Mesendoderm (in vitro differentiated cells): ENCODE measurements around the gene TMPRSS11A.
A peak's percentile ranks its signal among the peaks of the same experiment; 100 is the strongest.

Experiments used
- DNase-seq: peaks from one replicate; pipeline ENCODE4 v3.0.0; 2013
- H2AK5ac ChIP-seq: 2 replicates; pipeline ENCODE4 v1.6.1; 2013; ENCODE audit warnings: low read length, inconsistent platforms
- H2BK120ac ChIP-seq: 2 replicates; pipeline ENCODE4 v1.6.1; 2013; ENCODE audit warnings: low read depth, mild to moderate bottlenecking, low read length, moderate library complexity, mixed read lengths
- H2BK15ac ChIP-seq: replicated peaks from 2 replicates; pipeline ENCODE4 v1.6.1; 2013; ENCODE audit warnings: low read depth, mild to moderate bottlenecking, moderate library complexity
- H2BK5ac ChIP-seq: 2 replicates; pipeline ENCODE4 v1.6.1; 2013; ENCODE audit warnings: low read length, inconsistent platforms
- H3K18ac ChIP-seq: 2 replicates; pipeline ENCODE4 v1.6.1; 2013; ENCODE audit warnings: mild to moderate bottlenecking, low read length, mixed read lengths
- H3K23ac ChIP-seq: one replicate; pipeline ENCODE4 v1.6.1; 2013; ENCODE audit warnings: low read length
- H3K27ac ChIP-seq: 2 replicates; pipeline ENCODE4 v1.5.1; 2013; ENCODE audit warnings: low read depth, mild to moderate bottlenecking, inconsistent platforms, low read length, moderate library complexity
- H3K27me3 ChIP-seq: 2 replicates; pipeline ENCODE4 v1.6.1; 2013; ENCODE audit warnings: low read length, control low read depth, mild to moderate bottlenecking, inconsistent platforms; ENCODE audit not compliant: insufficient read depth, poor library complexity
- H3K36me3 ChIP-seq: 2 replicates; pipeline ENCODE4 v1.6.1; 2013; ENCODE audit warnings: low read length, inconsistent platforms; ENCODE audit not compliant: control insufficient read depth, insufficient read depth
- H3K4ac ChIP-seq: one replicate; pipeline ENCODE4 v1.6.1; 2013; ENCODE audit warnings: low read depth, mild to moderate bottlenecking, low read length, moderate library complexity
- H3K4me1 ChIP-seq: 2 replicates; pipeline ENCODE4 v1.6.1; 2013; ENCODE audit warnings: low read depth, low read length, inconsistent platforms; ENCODE audit not compliant: control insufficient read depth
- H3K4me2 ChIP-seq: 2 replicates; pipeline ENCODE4 v1.6.1; 2013; ENCODE audit warnings: low read length
- H3K4me3 ChIP-seq: 2 replicates; pipeline ENCODE4 v1.5.1; 2013; ENCODE audit warnings: mild to moderate bottlenecking, low read length
- H3K56ac ChIP-seq: one replicate; pipeline ENCODE4 v1.6.1; 2013; ENCODE audit warnings: low read length
- H3K79me1 ChIP-seq: 2 replicates; pipeline ENCODE4 v1.6.1; 2013; ENCODE audit warnings: low read length, inconsistent platforms
- H3K79me2 ChIP-seq: 2 replicates; pipeline ENCODE4 v1.6.1; 2013; ENCODE audit warnings: mild to moderate bottlenecking, low read length; ENCODE audit not compliant: control insufficient read depth, insufficient read depth
- H3K9ac ChIP-seq: 2 replicates; pipeline ENCODE4 v1.6.1; 2013; ENCODE audit warnings: low read length, inconsistent platforms
- H4K5ac ChIP-seq: one replicate; pipeline ENCODE4 v1.6.1; 2013; ENCODE audit warnings: low read length
- H4K8ac ChIP-seq: one replicate; pipeline ENCODE4 v1.6.1; 2013; ENCODE audit warnings: low read depth, mild to moderate bottlenecking, control low read depth, low read length, moderate library complexity
- WGBS: extraction: QIAGEN DNeasy Blood & Tissue Kit; methylation state at CpG from one replicate; pipeline ENCODE4 v1.1.7; 2013; ENCODE audit warnings: low lambda C conversion rate, missing lambda C conversion rate; ENCODE audit not compliant: insufficient coverage; ENCODE audit errors: extremely low coverage; 5-methylcytosine and 5-hydroxymethylcytosine counted together

TMPRSS11A gene

DNA sequence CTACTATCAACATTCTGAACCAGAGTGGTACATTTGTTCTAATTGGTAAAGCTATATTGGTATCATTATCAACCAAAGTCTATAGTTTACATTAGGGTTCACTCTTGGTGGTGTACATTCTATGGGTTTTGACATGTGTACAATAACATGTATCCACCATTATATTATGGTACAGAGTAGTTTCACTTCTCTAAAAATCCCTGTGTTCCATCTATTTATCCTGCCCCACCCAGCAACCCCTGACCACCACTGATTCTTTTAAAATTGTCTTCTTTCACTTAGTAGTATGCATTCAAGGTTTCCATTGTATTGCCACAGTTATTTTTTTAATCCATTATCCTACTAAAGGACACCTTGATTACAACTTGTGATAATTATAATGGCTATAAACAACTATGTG lies 64.2 kb downstream of the TMPRSS11A start:
- Histone ChIP-seq H3K4me3 (no peak overlapping the region), H3K79me2 (no peaks in the 10 kb centered on the region), H3K23ac (no peak overlapping the region), H3K27me3 (no peaks in the 10 kb centered on the region), H3K9ac (no peak overlapping the region), H3K56ac (no peak overlapping the region), H3K18ac (no peak overlapping the region), H4K8ac (no peak overlapping the region), H2BK5ac (no peak overlapping the region), H3K36me3 (no peaks in the 10 kb centered on the region), H3K4me2 (no peak overlapping the region), H2AK5ac (no peak overlapping the region), H3K79me1 (no peaks in the 10 kb centered on the region), H2BK120ac (no peak overlapping the region), H3K4me1 (no peaks in the 10 kb centered on the region), H2BK15ac (no peak overlapping the region), H4K5ac (no peak overlapping the region), H3K4ac (no peak overlapping the region), H3K27ac (no peak overlapping the region)
- DNase-seq, result no peak

DNA sequence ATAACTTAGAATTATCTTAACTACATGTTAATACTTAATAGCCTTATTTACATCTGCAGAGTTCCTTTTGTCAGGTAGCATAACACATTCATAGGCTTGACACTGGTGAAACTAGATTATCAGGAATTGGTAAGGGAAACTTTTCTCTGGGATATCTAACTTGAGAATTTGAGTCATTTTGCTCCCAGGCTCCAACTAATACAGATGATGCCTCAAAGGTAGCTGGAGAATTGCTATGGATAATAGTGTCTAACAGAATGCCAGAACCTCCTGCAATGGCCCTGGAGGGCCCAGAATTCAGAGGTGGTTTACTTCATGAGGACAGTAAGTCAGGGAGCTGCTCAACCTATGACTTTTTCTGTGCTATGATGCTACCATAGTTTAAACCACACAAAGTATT lies 65.6 kb downstream of the TMPRSS11A start:
- H2BK120ac ChIP-seq, result no peak overlapping the region
- H3K27ac ChIP-seq, result no peak overlapping the region
- H3K79me1 ChIP-seq, result no peaks in the 10 kb centered on the region
- H3K36me3 ChIP-seq, result no peaks in the 10 kb centered on the region
- no peaks in the 10 kb centered on the region for H3K27me3 ChIP-seq
- no peak overlapping the region for H3K23ac ChIP-seq
- no peaks in the 10 kb centered on the region for H3K4me1 ChIP-seq
- H3K4ac ChIP-seq, result no peak overlapping the region
- H3K56ac ChIP-seq, result no peak overlapping the region
- no peak overlapping the region for H2AK5ac ChIP-seq
- H3K4me3 ChIP-seq, result no peak overlapping the region
- no peak overlapping the region for H3K4me2 ChIP-seq
- H3K18ac ChIP-seq, result no peak overlapping the region
- no peak overlapping the region for H4K8ac ChIP-seq
- no peak overlapping the region for H2BK5ac ChIP-seq
- no peak overlapping the region for H4K5ac ChIP-seq
- no peaks in the 10 kb centered on the region for H3K79me2 ChIP-seq
- no peak overlapping the region for H3K9ac ChIP-seq
- no peak for DNase-seq
- no peak overlapping the region for H2BK15ac ChIP-seq

DNA sequence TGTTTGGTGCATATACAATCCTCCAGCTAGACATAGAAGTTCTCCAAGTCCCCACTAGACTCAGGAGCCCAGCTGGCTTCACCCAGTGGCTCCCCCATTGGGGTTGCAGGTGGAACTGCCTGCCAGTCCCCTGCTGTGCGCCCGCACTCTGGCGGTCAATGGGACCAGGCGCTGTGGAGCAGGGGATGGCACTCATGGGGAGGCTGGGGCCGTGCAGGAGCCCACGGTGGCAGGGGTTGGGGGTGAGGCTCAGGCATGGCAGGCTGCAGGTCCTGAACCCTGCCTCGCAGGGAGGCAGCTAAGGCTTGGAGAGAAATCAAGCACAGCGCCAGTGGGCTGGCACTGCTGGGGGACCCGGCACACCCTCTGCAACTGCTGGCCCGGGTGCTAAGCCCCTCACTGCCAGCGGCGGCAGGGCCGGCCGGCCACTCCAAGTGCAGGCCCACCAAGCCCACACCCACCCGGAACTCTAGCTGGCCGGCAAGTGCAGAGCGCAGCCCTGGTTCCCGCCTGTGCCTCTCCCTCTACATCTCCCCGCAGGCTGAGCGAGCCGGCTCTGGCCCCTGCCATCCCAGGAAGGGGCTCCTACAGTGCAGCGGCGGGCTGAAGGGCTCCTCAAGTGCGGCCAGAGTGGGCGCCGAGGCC lies 66.8 kb downstream of the TMPRSS11A start:
- Histone ChIP-seq H3K4ac (no peak overlapping the region), H4K5ac (no peak overlapping the region), H2BK5ac (no peak overlapping the region), H3K36me3 (no peaks in the 10 kb centered on the region), H4K8ac (no peak overlapping the region), H2AK5ac (no peak overlapping the region), H3K27ac (no peak overlapping the region), H3K27me3 (no peaks in the 10 kb centered on the region), H3K79me2 (no peaks in the 10 kb centered on the region), H3K79me1 (no peaks in the 10 kb centered on the region), H3K56ac (no peak overlapping the region), H3K9ac (no peak overlapping the region), H2BK15ac (no peak overlapping the region), H2BK120ac (no peak overlapping the region), H3K18ac (no peak overlapping the region), H3K4me3 (no peak overlapping the region), H3K23ac (no peak overlapping the region), H3K4me1 (no peaks in the 10 kb centered on the region), H3K4me2 (no peak overlapping the region)
- DNase-seq, result no peak
- WGBS, result no CpG with 5 or more reads among the region's 26 CpGs

DNA sequence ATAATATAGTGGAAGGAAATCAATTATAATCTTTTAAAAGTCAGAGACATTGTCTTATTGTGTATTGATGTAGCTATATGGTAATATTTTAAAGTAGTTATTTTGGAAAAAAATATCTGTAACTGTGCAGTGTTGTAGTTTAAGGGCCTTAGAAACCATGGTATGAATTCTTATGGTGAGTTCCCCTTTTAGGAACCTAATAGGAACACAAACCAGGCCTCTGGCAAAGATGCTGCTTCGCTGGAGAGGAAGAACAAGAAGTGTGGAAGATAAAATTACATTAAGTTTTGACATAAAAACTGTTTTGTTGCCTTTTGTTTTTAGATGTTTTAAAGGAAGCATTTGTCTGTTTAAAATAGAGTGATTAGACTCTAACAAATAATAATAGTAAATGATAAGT lies 68.6 kb downstream of the TMPRSS11A start:
- Histone ChIP-seq H2BK5ac (no peak overlapping the region), H3K36me3 (no peaks in the 10 kb centered on the region), H3K27me3 (no peaks in the 10 kb centered on the region), H4K8ac (no peak overlapping the region), H3K79me1 (no peaks in the 10 kb centered on the region), H3K18ac (no peak overlapping the region), H3K27ac (no peak overlapping the region), H3K4me2 (no peak overlapping the region), H2BK15ac (no peak overlapping the region), H3K56ac (no peak overlapping the region), H4K5ac (no peak overlapping the region), H3K4me1 (no peaks in the 10 kb centered on the region), H3K4me3 (no peak overlapping the region), H3K79me2 (no peaks in the 10 kb centered on the region), H3K4ac (no peak overlapping the region), H2BK120ac (no peak overlapping the region), H3K23ac (no peak overlapping the region), H3K9ac (no peak overlapping the region), H2AK5ac (no peak overlapping the region)
- no CpG with 5 or more reads among the region's 1 CpG for WGBS
- DNase-seq, result no peak

DNA sequence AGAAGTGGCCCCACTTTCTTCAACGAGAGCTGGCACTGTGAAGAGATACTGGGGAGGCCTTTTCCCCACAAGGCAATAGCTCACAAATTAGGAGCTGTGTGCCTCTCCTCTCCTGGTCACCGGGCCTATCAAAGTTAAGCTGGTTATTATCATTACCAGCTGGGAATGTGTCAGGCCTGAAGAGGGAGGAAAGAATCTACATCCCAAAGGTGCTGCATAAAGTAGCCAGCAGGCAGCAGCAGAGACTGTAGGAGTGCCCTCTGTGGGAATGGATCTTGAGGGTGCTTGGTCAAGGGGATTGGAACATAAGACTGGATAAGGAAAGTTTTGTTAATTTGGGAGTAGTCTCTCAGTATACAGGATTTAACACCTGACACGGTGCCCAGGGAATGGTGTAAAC lies 70.4 kb downstream of the TMPRSS11A start:
- WGBS, result no CpG with 5 or more reads among the region's 3 CpGs

DNA sequence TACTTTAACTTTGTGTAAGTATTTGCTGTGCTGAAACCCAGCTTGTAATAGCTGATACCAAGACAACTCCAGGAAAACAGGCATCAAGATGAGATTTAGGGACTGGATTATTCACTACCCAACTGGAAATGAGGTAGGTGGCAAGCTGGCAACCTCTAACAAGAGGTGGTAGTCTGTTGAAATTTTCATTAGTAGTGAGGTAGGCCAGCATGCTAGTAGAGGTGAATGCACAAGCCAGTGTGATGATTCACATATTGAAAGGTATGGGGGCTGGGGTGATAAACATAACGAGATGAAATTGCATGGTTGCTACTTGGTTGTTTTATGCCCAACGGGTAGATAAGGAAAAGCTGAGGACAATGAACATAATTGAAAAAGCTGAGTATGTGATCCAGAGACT lies 71.0 kb downstream of the TMPRSS11A start:
- Histone ChIP-seq H3K4me2 (no peak overlapping the region), H3K4me3 (no peak overlapping the region), H4K5ac (no peak overlapping the region), H3K4me1 (no peaks in the 10 kb centered on the region), H3K79me2 (no peaks in the 10 kb centered on the region), H3K9ac (no peak overlapping the region), H2BK15ac (no peak overlapping the region), H3K56ac (no peak overlapping the region), H3K27me3 (no peaks in the 10 kb centered on the region), H2AK5ac (no peak overlapping the region), H3K4ac (no peak overlapping the region), H3K79me1 (no peaks in the 10 kb centered on the region), H3K36me3 (no peaks in the 10 kb centered on the region), H4K8ac (no peak overlapping the region), H2BK120ac (no peak overlapping the region), H3K18ac (no peak overlapping the region), H3K27ac (no peak overlapping the region), H2BK5ac (no peak overlapping the region), H3K23ac (no peak overlapping the region)
- WGBS, result no CpG with 5 or more reads among the region's 2 CpGs
- DNase-seq, result no peak

More for the DNA sequence above, 70.4 kb downstream of the TMPRSS11A start:
- Histone ChIP-seq H4K8ac (no peak overlapping the region), H2BK120ac (no peak overlapping the region), H3K18ac (no peak overlapping the region), H3K79me1 (no peaks in the 10 kb centered on the region), H3K36me3 (no peaks in the 10 kb centered on the region), H3K9ac (no peak overlapping the region), H3K79me2 (no peaks in the 10 kb centered on the region), H2BK15ac (no peak overlapping the region), H4K5ac (no peak overlapping the region), H3K4me2 (no peak overlapping the region), H3K56ac (no peak overlapping the region), H3K27ac (no peak overlapping the region), H3K4me3 (no peak overlapping the region), H3K23ac (no peak overlapping the region), H3K27me3 (no peaks in the 10 kb centered on the region), H3K4ac (no peak overlapping the region), H2AK5ac (no peak overlapping the region), H3K4me1 (no peaks in the 10 kb centered on the region), H2BK5ac (no peak overlapping the region)
- DNase-seq, result peak; percentile 78
